Skeletal muscle satellite cell (primary cell): Measurements from ENCODE around the gene ASTN1.

Experiments used
- H3K27me3 ChIP-seq: 2 replicates; pipeline ENCODE4 v1.7.0; 2013; ENCODE audit warnings: low read length; ENCODE audit not compliant: control insufficient read depth, insufficient read depth
- H3K36me3 ChIP-seq: 2 replicates; pipeline ENCODE4 v1.7.0; 2013; ENCODE audit warnings: mild to moderate bottlenecking, control low read depth, low read length; ENCODE audit not compliant: insufficient read depth
- H3K4me1 ChIP-seq: 2 replicates; pipeline ENCODE4 v1.7.0; 2013; ENCODE audit warnings: low read length; ENCODE audit not compliant: control insufficient read depth, insufficient read depth
- H3K4me2 ChIP-seq: 2 replicates; pipeline ENCODE4 v1.7.0; 2013; ENCODE audit warnings: mild to moderate bottlenecking, low read length
- H3K4me3 ChIP-seq: 2 replicates; pipeline ENCODE4 v1.7.0; 2013; ENCODE audit warnings: low read length
- H3K9ac ChIP-seq: 2 replicates; pipeline ENCODE4 v1.7.0; 2013; ENCODE audit warnings: mild to moderate bottlenecking, low read depth, low read length, moderate library complexity
- H3K9me3 ChIP-seq: replicated peaks from 2 replicates; pipeline ENCODE4 v1.7.0; 2013; ENCODE audit warnings: mild to moderate bottlenecking, control low read depth, low read length

Gene ASTN1

GRCh38 chr1:177063648-177064047 is 100.9 kb downstream of the ASTN1 start:
- H3K27me3 ChIP-seq = peaks cover 6% of the 10 kb centered on the region
- no peak overlapping the region for H3K4me2 ChIP-seq
- no peaks in the 10 kb centered on the region for H3K9me3 ChIP-seq
- no peaks in the 10 kb centered on the region for H3K4me1 ChIP-seq
- no peak overlapping the region for H3K9ac ChIP-seq
- no peak overlapping the region for H3K4me3 ChIP-seq
- no peaks in the 10 kb centered on the region for H3K36me3 ChIP-seq

- no peaks in the 10 kb centered on the region for H3K36me3 ChIP-seq
- H3K9me3 ChIP-seq = no peaks in the 10 kb centered on the region
- no peak overlapping the region for H3K4me3 ChIP-seq
- no peak overlapping the region for H3K4me2 ChIP-seq
- H3K27me3 ChIP-seq = peaks cover 2% of the 10 kb centered on the region
- no peaks in the 10 kb centered on the region for H3K4me1 ChIP-seq
- H3K9ac ChIP-seq = no peak overlapping the region
These were observed 110.0 kb downstream of the ASTN1 start for GRCh38 chr1:177054542-177054941.

GRCh38 chr1:177053648-177054047 is 110.9 kb downstream of the ASTN1 start:
- H3K9me3 ChIP-seq = no peaks in the 10 kb centered on the region
- no peak overlapping the region for H3K4me3 ChIP-seq
- no peak overlapping the region for H3K9ac ChIP-seq
- no peak overlapping the region for H3K4me2 ChIP-seq
- no peaks in the 10 kb centered on the region for H3K4me1 ChIP-seq
- peaks cover 2% of the 10 kb centered on the region for H3K27me3 ChIP-seq
- no peaks in the 10 kb centered on the region for H3K36me3 ChIP-seq

GRCh38 chr1:177048314-177049069 is 116.0 kb downstream of the ASTN1 start:
- Histone ChIP-seq H3K9me3 (no peaks in the 10 kb centered on the region), H3K27me3 (no peaks in the 10 kb centered on the region), H3K4me3 (no peak overlapping the region), H3K9ac (no peak overlapping the region), H3K4me2 (no peak overlapping the region), H3K4me1 (no peaks in the 10 kb centered on the region), H3K36me3 (no peaks in the 10 kb centered on the region)

GRCh38 chr1:177045151-177045550 is 119.4 kb downstream of the ASTN1 start:
- no peak overlapping the region for H3K4me3 ChIP-seq
- H3K27me3 ChIP-seq = no peaks in the 10 kb centered on the region
- no peaks in the 10 kb centered on the region for H3K9me3 ChIP-seq
- no peak overlapping the region for H3K9ac ChIP-seq
- H3K4me1 ChIP-seq = no peaks in the 10 kb centered on the region
- no peak overlapping the region for H3K4me2 ChIP-seq
- H3K36me3 ChIP-seq = no peaks in the 10 kb centered on the region

- H3K36me3 ChIP-seq = no peaks in the 10 kb centered on the region
- no peak overlapping the region for H3K9ac ChIP-seq
- no peaks in the 10 kb centered on the region for H3K9me3 ChIP-seq
- H3K4me3 ChIP-seq = no peak overlapping the region
- no peak overlapping the region for H3K4me2 ChIP-seq
- H3K27me3 ChIP-seq = no peaks in the 10 kb centered on the region
- H3K4me1 ChIP-seq = no peaks in the 10 kb centered on the region
These were observed 120.1 kb downstream of the ASTN1 start for GRCh38 chr1:177044390-177044789.

- no peaks in the 10 kb centered on the region for H3K9me3 ChIP-seq
- H3K27me3 ChIP-seq = no peaks in the 10 kb centered on the region
- H3K4me1 ChIP-seq = no peaks in the 10 kb centered on the region
- no peak overlapping the region for H3K4me2 ChIP-seq
- H3K4me3 ChIP-seq = no peak overlapping the region
- H3K36me3 ChIP-seq = no peaks in the 10 kb centered on the region
- no peak overlapping the region for H3K9ac ChIP-seq
These were observed 120.9 kb downstream of the ASTN1 start for GRCh38 chr1:177043597-177043996.

- Histone ChIP-seq H3K9ac (no peak overlapping the region), H3K4me2 (no peak overlapping the region), H3K9me3 (no peaks in the 10 kb centered on the region), H3K4me3 (no peak overlapping the region), H3K27me3 (peaks cover 11% of the 10 kb centered on the region), H3K4me1 (no peaks in the 10 kb centered on the region), H3K36me3 (no peaks in the 10 kb centered on the region)
These were observed 128.9 kb downstream of the ASTN1 start for GRCh38 chr1:177035586-177035985.

GRCh38 chr1:177033628-177034027 is 130.9 kb downstream of the ASTN1 start:
- Histone ChIP-seq H3K36me3 (no peaks in the 10 kb centered on the region), H3K4me2 (no peak overlapping the region), H3K4me1 (no peaks in the 10 kb centered on the region), H3K9ac (no peak overlapping the region), H3K4me3 (no peak overlapping the region), H3K27me3 (peaks cover 11% of the 10 kb centered on the region), H3K9me3 (no peaks in the 10 kb centered on the region)

GRCh38 chr1:177032434-177032833 is 132.1 kb downstream of the ASTN1 start:
- Histone ChIP-seq H3K9ac (no peak overlapping the region), H3K4me2 (no peak overlapping the region), H3K4me1 (no peaks in the 10 kb centered on the region), H3K36me3 (no peaks in the 10 kb centered on the region), H3K27me3 (peaks cover 8% of the 10 kb centered on the region), H3K4me3 (no peak overlapping the region), H3K9me3 (no peaks in the 10 kb centered on the region)

GRCh38 chr1:177024623-177025022 is 139.9 kb downstream of the ASTN1 start:
- Histone ChIP-seq H3K27me3 (no peaks in the 10 kb centered on the region), H3K4me1 (no peaks in the 10 kb centered on the region), H3K4me2 (no peak overlapping the region), H3K9ac (no peak overlapping the region), H3K9me3 (no peaks in the 10 kb centered on the region), H3K4me3 (no peak overlapping the region), H3K36me3 (no peaks in the 10 kb centered on the region)

- Histone ChIP-seq H3K4me2 (no peak overlapping the region), H3K36me3 (no peaks in the 10 kb centered on the region), H3K27me3 (no peaks in the 10 kb centered on the region), H3K4me1 (no peaks in the 10 kb centered on the region), H3K4me3 (no peak overlapping the region), H3K9ac (no peak overlapping the region), H3K9me3 (no peaks in the 10 kb centered on the region)
These were observed 140.8 kb downstream of the ASTN1 start for GRCh38 chr1:177023726-177024125.
